Measurements from ENCODE around the gene CPXM1.
"Not testable (repeated sequence)": the region's sequence is repeated elsewhere in the genome, so short reads cannot be mapped to it uniquely, and the experiment has no call there.

Gene CPXM1

GRCh38 chr20:2799688-2800520, 523 bp downstream of the CPXM1 start:
- peak in 1 of 2 donors; percentile 6 for ATAC-seq

GRCh38 chr20:2799271-2799670, 1.2 kb downstream of the CPXM1 start:
- ATAC-seq, result no peak

- no peak for ATAC-seq
Observed at GRCh38 chr20:2798814-2799213, 1.6 kb downstream of the CPXM1 start.

GRCh38 chr20:2798095-2798805, 2.2 kb downstream of the CPXM1 start:
- no peak for ATAC-seq

GRCh38 chr20:2797136-2797983, 3.1 kb downstream of the CPXM1 start:
- no peak for ATAC-seq

- ATAC-seq, result no peak
Observed at GRCh38 chr20:2796011-2796660, 4.3 kb downstream of the CPXM1 start.

GRCh38 chr20:2795451-2795850, 5.0 kb downstream of the CPXM1 start:
- ATAC-seq, result no peak

- no peak for ATAC-seq
Observed at GRCh38 chr20:2794866-2795447, 5.5 kb downstream of the CPXM1 start.

GRCh38 chr20:2794202-2794748, 6.2 kb downstream of the CPXM1 start:
- ATAC-seq, result no peak

- ATAC-seq, result no peak
Observed at GRCh38 chr20:2793471-2793870, 7.0 kb downstream of the CPXM1 start.

GRCh38 chr20:2783908-2784566, 16.4 kb downstream of the CPXM1 start:
- ATAC-seq, result peak; percentile 58 to 74

- ATAC-seq, result no peak
Observed at GRCh38 chr20:2780948-2781347, 19.5 kb downstream of the CPXM1 start.

- no peak for ATAC-seq
Observed at GRCh38 chr20:2778602-2779321, 21.7 kb downstream of the CPXM1 start.

GRCh38 chr20:2775139-2775538, 25.3 kb downstream of the CPXM1 start:
- no peak for ATAC-seq

- no peak for ATAC-seq
Observed at GRCh38 chr20:2773812-2774211, 26.6 kb downstream of the CPXM1 start.

- no peak for ATAC-seq
Observed at GRCh38 chr20:2771631-2772080, 28.8 kb downstream of the CPXM1 start.

GRCh38 chr20:2770091-2770490, 30.3 kb downstream of the CPXM1 start:
- not testable (repeated sequence) for ATAC-seq

GRCh38 chr20:2768632-2769015, 31.8 kb downstream of the CPXM1 start:
- ATAC-seq, result no peak

- no peak for ATAC-seq
Observed at GRCh38 chr20:2767768-2768631, 32.4 kb downstream of the CPXM1 start.

GRCh38 chr20:2763186-2763585, 37.2 kb downstream of the CPXM1 start:
- no peak for ATAC-seq

Data from activated CD4-positive, CD25-positive, alpha-beta regulatory T cell treated with anti-CD3 and anti-CD28 coated beads, Interleukin-2, amount 50 U/mL, for 24 hours (primary cell).